PFSK-1 (cell line): ENCODE results near the gene SYNE2.

Experiments
- FOXP2 ChIP-seq: optimal IDR thresholded peaks from 2 replicates; pipeline ENCODE3; 2011; ENCODE audit warnings: borderline replicate concordance, control low read depth, inconsistent platforms; ENCODE audit not compliant: insufficient read depth; ENCODE audit errors: extremely low read length, extremely low read depth
- POLR2AphosphoS5 ChIP-seq: IDR thresholded peaks from 2 replicates; pipeline ENCODE4 v1.6.1; 2012; ENCODE audit warnings: low read depth, mild to moderate bottlenecking, control low read depth, low read length, moderate library complexity
- SIN3A ChIP-seq: IDR thresholded peaks from 2 replicates; pipeline ENCODE4 v1.6.1; 2012; ENCODE audit warnings: mild to moderate bottlenecking, low read length, moderate library complexity, borderline replicate concordance; ENCODE audit not compliant: insufficient read depth
- TAF1 ChIP-seq: IDR thresholded peaks from 2 replicates; pipeline ENCODE4 v1.6.1; 2012; ENCODE audit warnings: low read length, control low read depth, borderline replicate concordance; ENCODE audit not compliant: insufficient read depth
- TF ChIP-seq, protein P1 (sequence below), 2 experiments: IDR thresholded peaks; 2 replicates each; pipeline versions ENCODE4 v1.6.1 to v1.8.0; 2011 to 2012; ENCODE audit warnings: low read depth in 2 of 2, low read length in 2 of 2, control low read depth in 1 of 2, inconsistent platforms in 1 of 2, mild to moderate bottlenecking in 1 of 2, moderate library complexity in 1 of 2; ENCODE audit not compliant: insufficient read depth in 1 of 2

Gene SYNE2

DNA sequence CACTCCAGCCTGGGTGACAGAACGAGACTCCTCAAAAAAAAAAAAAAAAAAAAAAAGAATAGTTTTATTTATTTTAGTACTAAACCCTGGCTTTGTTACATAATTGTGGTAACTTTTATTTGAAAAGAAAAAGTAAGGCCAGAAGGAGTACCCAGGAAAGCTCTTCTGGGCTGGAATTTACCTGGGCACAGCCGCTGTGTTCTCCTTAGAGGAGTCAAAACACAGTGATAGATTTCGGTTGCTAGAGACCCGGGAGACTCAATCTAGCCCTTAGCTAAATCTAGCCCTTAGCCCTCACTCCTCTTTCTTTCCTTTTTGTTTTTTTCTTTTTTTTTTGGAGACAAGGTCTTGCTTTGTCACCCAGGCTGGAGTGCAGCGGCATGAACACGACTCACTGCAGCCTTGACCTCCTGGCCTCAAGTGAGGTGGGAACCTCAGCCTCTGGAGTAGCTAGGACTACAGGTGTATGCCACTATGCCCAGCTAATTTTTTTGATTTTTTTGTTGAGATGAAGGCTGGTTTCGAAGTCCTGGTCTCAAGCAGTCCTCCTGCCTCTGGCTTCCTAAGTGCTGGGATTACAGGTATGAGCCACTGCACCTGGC lies 49.7 kb downstream of the SYNE2 start:
- no peak for TF ChIP-seq POLR2AphosphoS5
- no peak for TF ChIP-seq TAF1
- no peak for TF ChIP-seq SIN3A
- TF ChIP-seq FOXP2 = no peak
- TF ChIP-seq, protein P1, sequence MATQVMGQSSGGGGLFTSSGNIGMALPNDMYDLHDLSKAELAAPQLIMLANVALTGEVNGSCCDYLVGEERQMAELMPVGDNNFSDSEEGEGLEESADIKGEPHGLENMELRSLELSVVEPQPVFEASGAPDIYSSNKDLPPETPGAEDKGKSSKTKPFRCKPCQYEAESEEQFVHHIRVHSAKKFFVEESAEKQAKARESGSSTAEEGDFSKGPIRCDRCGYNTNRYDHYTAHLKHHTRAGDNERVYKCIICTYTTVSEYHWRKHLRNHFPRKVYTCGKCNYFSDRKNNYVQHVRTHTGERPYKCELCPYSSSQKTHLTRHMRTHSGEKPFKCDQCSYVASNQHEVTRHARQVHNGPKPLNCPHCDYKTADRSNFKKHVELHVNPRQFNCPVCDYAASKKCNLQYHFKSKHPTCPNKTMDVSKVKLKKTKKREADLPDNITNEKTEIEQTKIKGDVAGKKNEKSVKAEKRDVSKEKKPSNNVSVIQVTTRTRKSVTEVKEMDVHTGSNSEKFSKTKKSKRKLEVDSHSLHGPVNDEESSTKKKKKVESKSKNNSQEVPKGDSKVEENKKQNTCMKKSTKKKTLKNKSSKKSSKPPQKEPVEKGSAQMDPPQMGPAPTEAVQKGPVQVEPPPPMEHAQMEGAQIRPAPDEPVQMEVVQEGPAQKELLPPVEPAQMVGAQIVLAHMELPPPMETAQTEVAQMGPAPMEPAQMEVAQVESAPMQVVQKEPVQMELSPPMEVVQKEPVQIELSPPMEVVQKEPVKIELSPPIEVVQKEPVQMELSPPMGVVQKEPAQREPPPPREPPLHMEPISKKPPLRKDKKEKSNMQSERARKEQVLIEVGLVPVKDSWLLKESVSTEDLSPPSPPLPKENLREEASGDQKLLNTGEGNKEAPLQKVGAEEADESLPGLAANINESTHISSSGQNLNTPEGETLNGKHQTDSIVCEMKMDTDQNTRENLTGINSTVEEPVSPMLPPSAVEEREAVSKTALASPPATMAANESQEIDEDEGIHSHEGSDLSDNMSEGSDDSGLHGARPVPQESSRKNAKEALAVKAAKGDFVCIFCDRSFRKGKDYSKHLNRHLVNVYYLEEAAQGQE (IDR thresholded peaks at IDR 0.05; ENCODE audit: insufficient read depth in 1 of 2, low read depth in 2 of 2, low read length in 2 of 2) = no peak

DNA sequence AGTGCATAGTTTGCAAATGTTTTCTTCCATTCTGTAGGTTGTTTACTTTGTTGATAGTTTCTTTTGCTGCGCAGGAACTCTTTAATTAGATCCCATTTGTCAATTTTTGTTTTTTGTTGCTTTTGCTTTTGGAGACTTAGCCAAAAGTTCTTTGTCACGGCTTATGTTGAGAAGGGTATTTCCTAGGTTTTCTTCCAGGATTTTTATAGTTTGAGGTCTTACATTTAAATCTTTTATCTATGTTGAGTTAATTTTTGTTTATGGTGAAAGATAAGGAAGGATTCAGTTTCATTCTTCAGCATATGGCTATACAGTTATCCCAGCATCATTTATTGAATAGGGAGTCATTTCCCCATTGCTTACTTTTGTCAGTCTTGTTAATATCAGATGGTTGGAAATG lies 51.9 kb downstream of the SYNE2 start:
- TF ChIP-seq, protein P1 (IDR thresholded peaks at IDR 0.05; ENCODE audit: insufficient read depth in 1 of 2, low read depth in 2 of 2, low read length in 2 of 2) = no peak
- TF ChIP-seq SIN3A = no peak

DNA sequence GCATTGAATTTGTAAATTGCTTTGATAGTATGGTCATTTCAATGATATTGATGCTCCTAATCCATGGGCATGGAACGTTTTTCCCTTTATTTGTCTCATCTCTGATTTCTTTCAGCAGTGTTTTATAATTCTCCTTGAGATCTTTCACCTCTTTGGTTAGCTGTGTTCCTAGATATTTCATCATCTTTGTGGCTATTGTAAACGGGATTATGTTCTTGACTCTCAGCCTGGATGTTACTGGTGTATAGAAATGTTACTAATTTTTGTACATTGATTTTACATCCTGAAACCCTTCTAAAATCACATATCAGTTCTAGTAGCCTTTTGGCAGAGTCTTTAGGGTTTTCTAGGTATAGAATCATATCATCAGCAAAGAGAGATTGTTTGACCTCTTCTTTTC lies 52.6 kb downstream of the SYNE2 start:
- no peak for TF ChIP-seq TAF1
- TF ChIP-seq POLR2AphosphoS5 = no peak
- no peak for TF ChIP-seq FOXP2
- TF ChIP-seq, protein P1 (IDR thresholded peaks at IDR 0.05; ENCODE audit: insufficient read depth in 1 of 2, low read depth in 2 of 2, low read length in 2 of 2) = no peak
- no peak for TF ChIP-seq SIN3A

DNA sequence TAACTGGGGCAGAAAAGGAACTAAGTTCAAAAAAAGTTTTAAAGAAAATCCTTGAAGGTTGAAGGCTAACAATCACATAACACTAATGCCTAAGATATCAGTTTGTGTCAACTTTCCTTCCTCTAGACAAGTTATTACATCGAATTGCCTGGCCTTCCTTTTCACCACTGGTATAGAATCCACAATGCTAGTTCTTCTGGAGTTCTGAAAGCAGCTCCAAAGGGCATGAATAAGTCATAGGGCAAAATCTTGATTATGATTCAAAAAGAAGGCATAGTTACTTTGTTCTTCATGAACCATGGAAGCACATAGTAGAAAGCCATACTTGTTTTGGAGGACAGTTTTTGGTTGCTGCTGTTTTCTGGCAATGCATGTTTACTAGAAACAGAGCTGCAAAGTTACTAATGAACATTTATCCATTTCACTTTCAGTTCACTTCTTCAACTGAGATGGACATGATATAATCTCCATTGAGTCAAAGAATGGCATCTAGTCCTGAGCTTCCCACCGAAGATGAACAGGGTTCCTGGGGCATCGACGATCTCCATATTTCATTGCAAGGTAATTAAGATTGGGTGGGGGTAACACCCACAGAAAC lies 56.0 kb downstream of the SYNE2 start:
- TF ChIP-seq FOXP2 (no peak), TAF1 (no peak), POLR2AphosphoS5 (no peak), SIN3A (no peak)
- TF ChIP-seq, protein P1 (IDR thresholded peaks at IDR 0.05; ENCODE audit: insufficient read depth in 1 of 2, low read depth in 2 of 2, low read length in 2 of 2) = no peak
